Body of pancreas (tissue), 4 donors: ENCODE data around the gene CALHM2.

Experiments used
- CTCF ChIP-seq, 7 experiments: fragments of 450-650 bp in 4 of 7; fragments of 200-600 bp in 3 of 7; sonication (generic) in 3 of 7; IDR thresholded peaks; one replicate each; pipeline ENCODE4 v1.5.1; 2016 to 2019; ENCODE audit warnings: antibody characterized with exemption in 7 of 7
- POLR2A ChIP-seq, 3 donors: fragments of 450-650 bp; IDR thresholded peaks; one replicate each; pipeline ENCODE4 v1.6.1; 2016; ENCODE audit warnings: antibody characterized with exemption in 3 of 3, mild to moderate bottlenecking in 2 of 3

GRCh38 chr10:103428989-103429643, 23.1 kb downstream of the CALHM2 start:
- TF ChIP-seq CTCF (IDR thresholded peaks at IDR 0.05) (no peak), POLR2A (IDR thresholded peaks at IDR 0.05) (no peak)
